B cell (primary cell): ENCODE data around the gene EMC10.

ENCODE experiments used
- CTCF ChIP-seq: fragments of 200-600 bp; IDR thresholded peaks from one replicate; pipeline ENCODE4 v1.8.0; 2022; ENCODE audit warnings: antibody characterized with exemption, mild to moderate bottlenecking
- EZH2 ChIP-seq: IDR thresholded peaks from 2 replicates; pipeline ENCODE4 v1.6.1; 2012; ENCODE audit warnings: borderline replicate concordance, low read depth, mild to moderate bottlenecking, moderate library complexity, low read length; ENCODE audit not compliant: insufficient read depth, poor library complexity, severe bottlenecking

DNA sequence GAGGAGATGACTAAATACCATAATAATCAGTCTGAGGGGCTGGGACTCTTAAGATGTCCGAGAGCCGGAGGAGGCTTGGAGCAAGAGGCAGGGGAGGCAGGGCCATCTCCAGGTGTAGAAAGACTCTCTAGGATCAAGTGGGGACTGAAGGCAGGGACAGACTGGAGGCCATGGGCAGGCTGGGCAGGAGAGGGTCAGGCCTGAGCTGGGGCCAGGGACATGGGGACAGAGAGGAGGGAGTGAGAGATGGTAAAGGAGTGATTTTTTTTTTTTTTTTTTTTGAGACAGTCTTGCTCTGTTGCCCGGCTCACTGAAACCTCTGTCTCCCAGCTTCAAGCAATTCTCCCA is 32.5 kb downstream of the EMC10 start:
- TF ChIP-seq CTCF (no peak), EZH2 (no peak)
